Mesenteric fat pad (tissue), 1 donor: Measurements from ENCODE around the gene PIERCE2. TPM values are rescaled to one million over a fixed set of nuclear protein-coding genes. Genes with fewer than 3 reads are reported as not detected.
"Not testable (repeated sequence)": the region's sequence is repeated elsewhere in the genome, so short reads cannot be mapped to it uniquely, and the experiment has no call there.

Experiments
- DNase-seq: peaks from one replicate; pipeline ENCODE4 v3.0.0-alpha.2; 2020; ENCODE audit warnings: low spot score
- long read RNA-seq: library from polyadenylated mRNA; unstranded; transcript quantifications from one replicate; pipeline ENCODE4 v2.0.0, GENCODE V29; 2020
- total RNA-seq: library from RNA; stranded (reverse); fragmentation: NEBNext Ultra II Directional; extraction: Animal tissue kit (Norgen Biotek cat#: 25700); gene quantifications from one replicate; pipeline ENCODE4 v1.2.1, GENCODE V29; 2021
- donor health status: DM: yes; HTN: yes; CAD: no.

Gene PIERCE2, protein sequence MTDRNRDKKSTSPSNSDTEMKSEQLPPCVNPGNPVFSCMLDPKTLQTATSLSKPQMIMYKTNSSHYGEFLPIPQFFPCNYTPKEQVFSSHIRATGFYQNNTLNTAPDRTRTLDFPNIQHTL
- total RNA-seq: 1.3 TPM
- long read RNA-seq, partial matches to known transcripts: 0 of 1 reads
- long read RNA-seq, other reads (novel, unspliced or antisense): 0 of 1 reads

DNA sequence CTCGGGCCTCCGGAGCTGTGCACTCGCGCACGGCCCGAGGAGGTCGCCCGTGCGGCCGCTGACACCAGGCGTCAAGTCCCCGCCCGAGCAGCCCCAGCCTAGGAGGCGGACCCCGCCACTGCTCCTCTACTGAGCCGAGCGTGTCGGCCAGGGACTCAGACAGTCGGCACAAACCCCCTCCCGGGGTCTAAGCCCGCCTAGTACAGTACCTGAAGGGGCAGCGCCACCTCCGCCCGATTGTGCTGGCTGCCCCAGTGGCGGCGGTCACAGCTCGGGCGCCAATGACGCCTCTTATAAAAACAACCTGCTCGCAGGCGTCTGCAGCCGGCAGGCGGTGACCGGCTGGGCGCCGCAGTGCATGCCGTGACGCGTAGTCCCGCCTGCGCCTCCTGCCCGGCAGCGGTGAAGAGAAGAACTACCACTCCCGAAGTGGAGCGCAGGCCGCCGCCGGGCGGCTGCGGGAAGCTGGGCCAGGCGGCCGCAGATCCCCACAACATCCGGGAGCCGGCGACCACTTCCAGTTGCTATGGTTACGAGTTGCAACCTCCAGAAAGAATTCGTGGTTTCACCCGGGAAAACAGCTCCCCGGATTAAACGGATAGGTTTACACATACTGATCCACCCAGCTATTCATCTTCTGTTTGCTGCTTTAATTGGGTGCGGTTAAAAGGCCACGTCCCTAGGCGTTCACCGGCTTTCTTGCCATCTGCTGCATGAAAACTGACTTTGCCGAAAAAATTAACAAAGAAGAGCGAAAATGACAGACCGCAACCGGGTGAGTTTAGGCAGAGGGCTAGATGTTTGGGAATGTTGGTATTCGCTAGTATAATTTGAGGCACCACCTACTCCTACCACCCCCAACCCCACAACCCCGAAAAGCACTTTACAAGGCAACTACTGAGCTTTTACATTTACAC lies at the start of gene PIERCE2, which contains the start of gene CCPG1:
TSS of gene PIERCE2 (plus strand) at position 484 of the 917 bp plus-strand sequence. CDS start at position 758, 274 bp downstream.
TSS of gene CCPG1 (minus strand) at position 348 of the 917 bp plus-strand sequence. CDS start 18,935 bp downstream, outside the sequence.
- DNase-seq: peak; percentile 98

DNA sequence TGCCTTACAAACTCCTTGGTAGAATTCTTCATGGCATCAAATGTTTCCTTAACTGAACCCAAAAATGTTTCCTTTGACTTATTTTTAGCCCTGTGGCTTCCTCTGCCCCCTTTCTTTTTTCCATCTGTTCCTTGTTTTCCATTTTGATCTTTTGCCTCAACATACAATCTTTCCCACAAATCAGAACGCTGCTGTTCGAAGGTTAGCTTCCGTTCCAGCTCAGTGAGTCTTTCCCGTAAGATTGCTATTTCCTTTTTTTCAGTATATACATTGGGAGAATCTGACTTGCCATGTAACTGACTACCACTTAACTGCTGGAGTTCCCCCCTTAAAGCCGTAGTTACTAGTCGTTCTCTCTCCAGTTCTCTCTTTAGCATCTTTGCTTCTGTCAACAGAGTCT lies 48.0 kb upstream of the PIERCE2 start:
- DNase-seq: no peak

DNA sequence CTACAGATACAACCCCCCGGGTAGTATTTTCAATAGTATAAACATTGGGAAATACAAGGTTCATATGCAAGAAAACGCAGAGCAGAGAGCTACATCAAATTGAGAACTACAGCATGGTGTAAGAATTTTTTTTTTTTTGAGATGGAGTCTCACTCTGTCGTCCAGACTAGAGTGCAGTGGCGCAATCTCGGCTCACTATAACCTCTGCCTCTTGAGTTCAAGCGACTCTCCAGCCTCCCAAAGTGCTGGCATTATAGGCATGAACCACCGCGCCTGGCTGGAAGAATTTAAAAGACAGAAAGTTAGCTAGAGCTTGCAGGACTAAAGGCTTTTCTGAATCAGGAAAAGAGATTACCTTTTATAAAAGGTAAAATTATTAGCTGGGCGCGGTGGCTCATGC lies 47.2 kb upstream of the PIERCE2 start:
- DNase-seq: no peak

DNA sequence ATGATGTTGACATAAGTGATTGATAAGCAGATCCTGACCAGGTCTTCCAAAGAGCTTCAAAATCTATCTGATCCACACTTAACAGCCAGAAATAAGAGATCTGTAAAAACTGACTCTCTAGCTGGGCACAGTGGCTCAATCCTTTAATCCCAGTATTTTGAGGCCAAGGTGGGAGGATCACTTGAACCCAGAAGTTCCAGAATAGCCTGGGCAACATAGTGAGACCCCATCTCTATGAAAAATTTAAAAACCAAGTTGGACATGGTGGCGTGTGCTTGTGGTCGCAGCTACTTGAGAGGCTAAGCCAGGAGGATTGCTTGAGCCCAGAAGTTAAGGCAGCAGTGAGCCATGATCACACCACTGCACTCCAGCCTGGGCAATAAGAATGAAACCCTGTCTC lies 45.7 kb upstream of the PIERCE2 start:
- DNase-seq: no peak

DNA sequence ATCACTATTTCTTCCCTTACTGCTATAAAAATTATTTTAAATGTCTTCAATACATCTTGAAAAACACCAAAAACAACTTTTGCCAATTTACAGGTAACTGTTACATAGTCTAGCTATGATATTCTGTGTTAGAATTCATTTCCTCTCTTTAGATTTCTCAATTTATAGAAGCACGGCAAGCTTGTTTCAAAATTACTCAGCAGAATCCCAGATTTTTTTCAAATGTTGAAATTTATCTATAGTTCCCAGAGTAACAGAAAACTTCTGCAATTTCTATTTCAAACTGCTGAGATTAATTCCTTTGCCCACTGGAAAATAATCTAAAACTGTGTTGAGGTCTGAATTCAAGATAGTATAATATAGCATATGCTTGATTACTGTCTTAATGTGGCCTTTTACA lies 41.3 kb upstream of the PIERCE2 start:
- no peak for DNase-seq

DNA sequence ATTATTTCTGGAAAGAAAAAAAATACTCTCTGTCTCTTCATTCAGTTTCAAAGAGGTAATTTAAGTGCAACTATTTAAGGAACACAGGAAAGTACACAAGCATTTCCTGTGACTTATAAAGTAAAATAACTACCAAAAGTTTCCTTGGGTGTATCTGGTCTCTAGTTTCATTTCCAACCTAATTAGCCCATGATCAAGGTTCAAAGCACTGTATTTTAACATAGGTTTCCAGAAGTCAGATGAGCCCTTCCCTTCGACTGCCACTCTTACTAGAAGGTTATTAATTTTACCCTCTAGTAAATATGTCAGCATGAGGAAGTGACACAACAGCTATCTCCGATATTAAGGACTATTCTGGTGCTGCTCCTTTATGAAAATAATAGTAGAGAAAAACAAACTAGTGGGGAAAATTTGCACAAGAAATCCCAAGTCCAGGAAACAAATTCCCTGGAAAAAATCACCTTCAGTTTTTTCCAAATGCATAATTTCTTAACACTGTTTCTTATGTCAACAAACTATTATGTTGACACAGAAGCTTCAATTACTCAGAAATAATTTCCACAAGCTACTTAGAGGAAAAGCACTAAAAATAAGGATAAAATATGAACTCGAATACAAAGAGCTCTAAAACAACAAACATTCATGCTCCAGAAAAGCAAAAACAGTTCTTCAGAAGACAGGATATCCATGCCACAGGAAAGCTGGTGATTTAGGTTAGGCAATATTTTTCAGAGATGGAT lies 35.4 kb upstream of the PIERCE2 start:
- DNase-seq: no peak

DNA sequence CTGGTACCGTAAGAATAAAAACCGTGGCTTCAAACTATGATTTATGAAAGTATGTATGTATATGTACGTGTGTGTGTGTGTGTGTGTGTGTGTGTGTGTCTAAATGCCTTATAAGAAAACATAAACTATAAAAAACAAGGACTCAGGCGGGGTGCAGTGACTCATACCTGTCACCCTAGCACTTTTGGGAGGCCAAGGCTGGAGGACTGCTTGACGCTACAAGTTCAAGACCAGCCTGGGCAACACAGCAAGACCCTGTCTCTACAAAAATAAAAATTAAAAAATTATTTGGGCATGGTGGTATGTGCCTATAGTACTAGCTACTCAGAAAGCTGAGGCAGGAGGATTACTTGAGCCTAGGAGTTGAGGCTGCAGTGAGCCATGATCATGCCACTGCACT lies 29.2 kb upstream of the PIERCE2 start:
- no peak for DNase-seq

DNA sequence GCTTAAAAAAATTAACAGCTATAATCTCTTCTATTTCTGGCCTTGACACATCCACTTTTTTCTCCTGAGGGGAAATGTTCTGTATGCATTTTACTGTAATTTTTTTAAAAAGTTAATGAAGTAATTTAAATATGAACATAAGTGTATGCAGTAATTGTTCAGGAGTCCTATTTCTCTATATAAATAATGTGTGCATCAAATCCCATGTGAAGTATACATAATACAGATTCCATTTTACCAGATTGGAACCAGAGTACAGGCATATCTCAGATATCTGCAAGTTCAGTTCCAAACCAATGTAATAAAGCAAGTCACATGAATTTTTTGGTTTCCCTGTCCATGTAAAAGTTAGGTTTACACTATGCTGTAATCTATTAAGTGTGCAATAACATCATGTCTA lies 26.7 kb upstream of the PIERCE2 start:
- DNase-seq: no peak

DNA sequence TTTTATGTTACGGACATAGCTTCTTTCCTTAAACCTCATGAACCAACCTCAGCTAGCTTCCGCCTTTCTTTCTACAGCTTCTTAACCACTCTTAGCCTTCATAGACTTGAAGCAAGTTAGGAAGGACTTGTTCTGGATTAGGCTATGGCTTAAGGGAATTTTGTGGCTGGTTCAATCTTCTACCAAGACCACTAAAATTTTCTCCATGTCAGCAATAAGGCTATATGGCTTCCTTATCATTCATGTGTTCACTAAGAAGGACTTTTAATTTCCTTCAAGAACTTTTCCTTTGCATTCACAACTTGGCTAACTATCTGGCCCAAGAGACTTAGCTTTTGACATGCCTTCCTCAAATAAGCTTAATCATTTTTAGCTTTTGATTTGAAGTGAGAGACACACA lies 24.6 kb upstream of the PIERCE2 start:
- DNase-seq: no peak

DNA sequence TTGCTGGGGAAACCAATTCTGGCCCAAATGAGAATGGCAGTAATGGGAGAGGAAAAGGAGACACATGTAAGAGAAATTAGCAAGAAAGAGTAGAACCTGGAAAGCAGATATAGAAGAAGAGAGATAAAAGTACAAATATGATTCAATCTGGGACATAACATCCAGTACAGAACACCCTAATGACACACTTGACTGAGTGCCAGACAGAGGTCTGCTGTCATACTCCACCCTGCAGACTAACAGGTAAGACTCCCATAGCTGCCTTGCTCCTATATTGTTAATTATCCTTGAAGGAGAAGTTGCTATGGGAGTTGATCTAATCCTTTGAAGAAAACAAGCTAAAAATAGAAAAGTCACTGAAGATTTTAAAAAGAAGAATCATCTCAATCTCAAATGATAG lies 21.3 kb upstream of the PIERCE2 start:
- no peak for DNase-seq

DNA sequence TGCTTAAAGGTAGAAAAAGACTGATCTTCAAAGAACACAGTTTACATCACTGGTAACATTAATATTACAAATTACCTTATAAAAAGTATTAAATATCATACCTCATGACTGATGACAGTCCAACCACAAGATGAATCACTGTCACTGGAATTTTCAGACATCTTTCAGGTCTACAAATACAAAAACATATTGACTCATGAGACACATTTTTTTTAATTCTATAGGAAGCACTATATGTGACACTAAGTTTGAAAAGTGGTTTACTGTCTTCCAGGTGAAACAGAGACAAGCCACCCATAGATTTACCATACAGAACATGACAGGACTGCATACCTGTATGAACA lies 19.1 kb upstream of the PIERCE2 start:
- no peak for DNase-seq

DNA sequence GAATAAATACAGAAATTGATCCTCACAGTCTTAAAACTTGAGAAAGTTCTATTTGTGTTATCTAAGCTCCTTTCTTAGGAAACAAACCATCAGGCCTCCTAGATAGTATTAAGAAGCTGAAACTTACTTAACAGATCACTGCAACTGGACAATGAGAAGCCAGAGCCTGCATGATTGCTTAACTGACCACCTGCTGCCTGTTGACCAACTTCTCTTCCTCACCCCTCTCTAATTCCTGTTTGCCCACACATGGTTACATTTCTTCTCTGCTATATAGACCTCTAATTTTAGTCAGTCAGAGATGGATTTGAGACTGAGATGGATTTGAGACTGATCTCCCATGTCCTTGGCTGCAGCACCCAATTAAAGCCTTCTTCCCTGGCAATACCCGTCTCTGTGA lies 13.6 kb upstream of the PIERCE2 start:
- no peak for DNase-seq

DNA sequence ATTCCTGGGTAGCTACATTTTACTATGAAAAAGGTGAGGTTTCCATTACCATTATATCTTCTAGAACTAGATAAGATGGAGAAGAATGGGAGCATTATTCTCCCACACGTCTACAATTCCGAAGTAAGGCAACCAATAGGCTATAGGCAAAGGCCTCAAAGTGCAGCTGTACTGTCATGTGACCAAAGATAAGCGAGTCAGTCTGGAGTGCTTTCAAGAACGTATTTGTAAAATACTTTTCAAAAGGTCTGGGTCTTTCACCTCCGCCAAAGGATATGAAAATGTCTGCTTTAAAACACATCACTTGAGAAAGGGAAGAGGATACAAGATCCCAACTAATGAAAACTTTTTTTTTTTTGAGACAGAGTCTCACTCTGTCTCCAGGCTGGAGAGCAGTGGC lies 10.1 kb upstream of the PIERCE2 start:
- no peak for DNase-seq

DNA sequence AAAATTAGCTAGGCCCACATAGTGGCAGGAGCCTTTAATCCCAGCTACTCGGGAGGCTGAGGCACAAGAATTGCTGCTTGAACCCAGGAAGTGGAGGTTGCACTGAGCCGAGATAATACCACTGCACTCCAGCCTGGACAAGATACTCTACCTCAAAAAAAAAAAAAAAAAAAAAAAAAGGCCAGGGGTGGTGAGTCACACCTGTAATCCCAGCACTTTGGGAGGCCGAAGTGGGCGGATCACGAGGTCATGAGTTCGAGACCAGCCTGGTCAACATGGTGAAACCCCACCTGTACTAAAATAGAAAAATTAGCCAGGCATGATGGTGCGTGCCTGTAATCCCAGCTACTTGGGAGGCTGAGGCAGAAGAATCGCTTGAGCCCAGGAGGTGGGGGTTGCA lies 8.2 kb upstream of the PIERCE2 start:
- not testable (repeated sequence) for DNase-seq

DNA sequence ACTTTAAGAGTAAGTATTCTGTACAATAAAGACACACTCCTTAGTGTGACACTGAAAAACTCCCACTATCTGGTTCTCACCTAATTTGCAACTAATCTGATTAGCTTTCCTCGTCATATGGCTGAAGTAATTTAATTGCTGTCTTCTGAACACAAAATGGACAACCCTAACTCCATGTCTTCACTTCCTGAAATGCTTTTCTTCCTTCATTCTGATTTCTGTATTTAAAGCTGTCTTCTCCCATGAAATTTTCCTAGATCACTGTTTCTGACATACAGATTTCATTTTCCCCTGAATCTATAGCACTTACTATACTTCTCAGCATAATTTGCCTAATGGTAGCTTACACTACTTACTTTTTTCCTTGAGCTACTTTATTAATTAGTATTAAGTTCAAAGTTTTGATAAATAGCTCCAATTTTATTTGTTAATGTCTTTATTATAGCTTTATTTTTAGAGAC lies 6.5 kb upstream of the PIERCE2 start:
- DNase-seq: no peak

DNA sequence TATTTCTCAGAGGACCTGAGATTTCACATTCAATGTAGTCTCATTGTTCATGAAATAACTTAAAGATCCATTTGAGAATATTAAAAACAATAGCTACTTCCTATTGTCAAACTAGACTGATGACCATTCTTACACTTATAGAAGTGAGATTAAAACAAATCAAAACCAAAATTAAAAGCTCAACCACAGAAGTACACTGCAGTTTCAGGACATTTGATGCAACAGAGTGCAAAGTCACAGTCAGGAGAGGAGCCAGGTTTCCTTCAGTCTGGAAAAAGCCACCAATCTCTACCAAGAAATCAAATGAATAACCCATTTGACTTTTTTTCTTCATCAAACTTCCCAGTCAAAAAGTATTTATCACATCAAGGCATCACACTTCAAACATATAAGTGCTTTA lies 5.6 kb upstream of the PIERCE2 start:
- DNase-seq: no peak

DNA sequence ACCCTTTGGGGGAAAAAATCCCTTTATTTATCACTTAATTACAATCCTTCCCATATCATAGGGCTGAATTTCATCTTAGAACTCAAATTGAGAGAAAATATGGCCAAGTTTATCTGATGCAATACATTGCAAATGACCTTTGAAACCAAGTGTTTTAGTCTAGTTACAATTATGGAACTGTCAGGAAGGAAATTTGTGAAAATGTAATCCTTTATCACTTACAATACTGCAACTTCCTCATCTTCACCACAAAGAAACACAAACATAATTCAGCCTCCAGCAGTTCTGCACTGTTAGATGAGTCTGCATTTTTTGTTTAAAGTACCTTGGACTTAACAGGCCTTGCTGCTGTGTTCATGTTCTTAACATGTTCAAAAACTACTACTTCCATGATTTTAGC lies 4.8 kb upstream of the PIERCE2 start:
- no peak for DNase-seq

DNA sequence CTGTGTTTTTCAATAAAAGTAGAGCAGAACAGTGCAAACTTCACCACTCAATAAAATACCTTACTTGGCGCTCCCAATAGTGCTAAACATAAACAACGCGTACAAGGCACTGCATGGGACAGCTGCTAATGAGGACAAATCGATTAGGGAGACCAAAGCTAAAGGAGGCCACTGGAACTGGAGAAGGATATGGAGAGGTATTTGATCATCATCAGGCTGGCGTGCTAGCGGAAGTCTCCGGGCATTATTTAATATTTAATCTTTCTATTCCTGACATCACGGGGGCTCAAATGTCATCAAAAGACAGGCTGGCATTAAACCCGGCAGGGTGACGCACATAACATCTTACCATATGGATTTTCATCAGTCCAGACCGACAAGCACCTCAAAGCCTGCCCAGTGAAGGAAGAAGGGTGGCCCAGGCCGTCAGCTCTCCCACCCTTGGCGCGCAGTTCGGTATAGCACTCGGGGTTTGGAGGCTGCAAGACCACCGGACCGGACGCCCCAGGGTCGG lies 740 bp upstream of the PIERCE2 start:
- no peak for DNase-seq

DNA sequence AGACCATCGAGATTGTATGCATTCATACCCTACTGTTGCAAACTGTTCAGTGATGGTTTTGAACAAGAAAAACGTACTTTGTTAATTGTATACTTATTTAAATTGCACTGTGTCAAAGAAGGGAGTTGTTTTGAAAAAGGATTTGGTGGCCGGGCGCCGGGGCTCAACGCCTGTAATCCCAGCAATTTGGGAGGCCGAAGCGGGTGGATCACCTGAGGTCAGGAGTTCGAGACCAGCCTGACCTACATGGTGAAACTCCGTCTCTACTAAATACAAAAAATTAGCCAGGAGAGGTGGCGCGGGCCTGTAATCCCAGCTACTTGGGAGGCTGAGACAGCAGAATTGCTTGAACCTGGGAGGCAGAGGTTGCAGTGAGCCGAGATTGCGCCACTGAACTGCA lies 681 bp downstream of the PIERCE2 start:
- not testable (repeated sequence) for DNase-seq

DNA sequence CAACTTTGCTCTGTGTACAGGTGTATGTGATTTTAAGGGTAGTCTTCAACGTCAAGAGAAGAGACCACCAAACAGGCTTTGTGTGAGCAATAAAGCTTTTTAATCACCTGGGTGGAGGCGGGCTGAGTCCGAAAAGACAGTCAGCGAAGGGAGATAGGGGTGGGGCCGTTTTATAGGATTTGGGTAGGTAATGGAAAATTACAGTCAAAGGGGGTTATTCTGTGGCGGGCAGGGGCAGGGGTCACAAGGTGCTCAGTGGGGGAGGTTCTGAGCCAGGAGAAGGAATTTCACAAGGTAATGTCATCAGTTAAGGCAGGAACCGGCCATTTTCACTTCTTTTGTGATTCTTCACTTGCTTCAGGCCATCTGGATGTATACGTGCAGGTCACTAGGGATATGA lies 9.4 kb downstream of the PIERCE2 start:
- DNase-seq: not testable (repeated sequence)

DNA sequence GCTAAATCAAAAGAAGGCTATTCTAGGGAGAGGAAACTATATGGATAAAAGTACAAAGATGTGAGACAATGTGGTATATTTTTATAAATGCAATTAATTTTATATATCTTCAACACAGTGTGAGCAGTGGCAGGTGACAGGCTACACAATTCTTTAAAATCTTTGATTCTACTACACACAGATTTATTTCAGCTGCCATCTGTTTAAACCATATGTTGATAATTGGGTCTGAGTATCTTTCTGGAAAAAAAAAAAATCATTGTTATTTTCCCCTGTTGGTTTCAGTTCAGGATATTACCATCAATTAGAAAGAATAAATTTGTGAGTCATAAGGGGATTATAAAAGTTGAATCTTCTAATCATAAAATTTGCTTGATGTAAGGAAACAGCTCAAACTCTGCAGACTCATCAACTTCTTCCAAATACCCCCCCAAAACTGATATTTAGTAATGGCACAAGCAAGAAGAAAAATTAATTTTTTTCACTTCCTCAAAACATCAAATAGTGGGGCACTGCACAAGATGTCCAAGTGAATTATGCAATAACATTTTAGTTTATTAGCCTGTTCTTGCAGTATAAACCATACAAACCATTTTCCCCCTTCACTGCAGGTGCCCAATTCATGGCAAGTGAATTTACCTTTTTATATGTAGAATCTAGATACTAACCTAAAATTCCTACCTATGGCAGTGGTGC lies 12.0 kb downstream of the PIERCE2 start:
- DNase-seq: no peak
